SK-N-SH treated with all-trans-retinoic acid at 6 μM for 48 hours (cell line): ENCODE data around the gene GPAT2.
"Not testable (repeated sequence)": the region's sequence is repeated elsewhere in the genome, so short reads cannot be mapped to it uniquely, and the experiment has no call there.

ENCODE experiments used
- ARNTL ChIP-seq: fragments of 450-650 bp; formaldehyde crosslinking; IDR thresholded peaks from 2 replicates; pipeline ENCODE4 v1.5.0; 2020; ENCODE audit warnings: low read depth, mild to moderate bottlenecking, moderate library complexity, borderline replicate concordance
- CREB5 ChIP-seq: fragments of 250-450 bp; sonication (Bioruptor Pico); IDR thresholded peaks from 2 replicates; pipeline ENCODE4 v1.5.1; 2020; ENCODE audit warnings: low read depth, mild to moderate bottlenecking, moderate library complexity
- OSR1 ChIP-seq: fragments of 250-450 bp; sonication (Bioruptor Pico); IDR thresholded peaks from 2 replicates; pipeline ENCODE4 v1.8.0; 2022; ENCODE audit warnings: moderate library complexity, mild to moderate bottlenecking, inconsistent platforms
- PATZ1 ChIP-seq: fragments of 250-450 bp; sonication (Bioruptor Pico); IDR thresholded peaks from 2 replicates; pipeline ENCODE4 v1.8.0; 2020; ENCODE audit warnings: mild to moderate bottlenecking, moderate library complexity, borderline replicate concordance
- RARB ChIP-seq: fragments of 250-450 bp; sonication (Bioruptor Pico); IDR thresholded peaks from 2 replicates; pipeline ENCODE4 v1.8.0; 2021; ENCODE audit warnings: mild to moderate bottlenecking, moderate library complexity
- ZFP3 ChIP-seq: fragments of 250-450 bp; sonication (Bioruptor Pico); IDR thresholded peaks from 2 replicates; pipeline ENCODE4 v1.5.0; 2020; ENCODE audit warnings: mild to moderate bottlenecking, moderate library complexity
- ZFP30 ChIP-seq: fragments of 450-650 bp; formaldehyde crosslinking; IDR thresholded peaks from 2 replicates; pipeline ENCODE4 v1.5.0; 2022; ENCODE audit warnings: mild to moderate bottlenecking, moderate library complexity

- TF ChIP-seq PATZ1 (CRISPR knock-in tag); ZFP3 (CRISPR knock-in tag); ZFP30 (CRISPR knock-in tag); OSR1 (CRISPR knock-in tag); CREB5 (CRISPR knock-in tag); RARB (CRISPR knock-in tag); ARNTL: not testable (repeated sequence)
These were observed 24.2 kb downstream of the GPAT2 start for GRCh38 chr2:96010320-96011128.
